DOHH2 (cell line): Measurements from ENCODE around the gene KLRC4.
"Not testable (repeated sequence)": the region's sequence is repeated elsewhere in the genome, so short reads cannot be mapped to it uniquely, and the experiment has no call there.

ENCODE experiments used
- H3F3A ChIP-seq: fragments of 200-600 bp; sonication (generic), shearing (Covaris generic); 2 replicates; pipeline ENCODE4 v1.6.0; 2016; ENCODE audit warnings: antibody characterized with exemption, mild to moderate bottlenecking; ENCODE audit not compliant: control insufficient read depth, insufficient read depth
- H3K27ac ChIP-seq: fragments of 200-600 bp; sonication (generic); 2 replicates; pipeline ENCODE4 v1.5.1; 2014; ENCODE audit warnings: low read depth, mild to moderate bottlenecking, low read length, moderate library complexity
- H3K27me3 ChIP-seq: fragments of 200-600 bp; sonication (generic); 2 replicates; pipeline ENCODE4 v1.6.1; 2014; ENCODE audit warnings: mild to moderate bottlenecking, low read length, mixed read lengths; ENCODE audit not compliant: control insufficient read depth
- H3K36me3 ChIP-seq: fragments of 200-600 bp; sonication (generic); 2 replicates; pipeline ENCODE4 v1.6.1; 2014; ENCODE audit warnings: mild to moderate bottlenecking, low read length, moderate library complexity, mixed read lengths; ENCODE audit not compliant: control insufficient read depth
- H3K4me1 ChIP-seq: fragments of 200-600 bp; sonication (generic); 2 replicates; pipeline ENCODE4 v1.6.1; 2014; ENCODE audit warnings: mild to moderate bottlenecking, low read length, mixed read lengths; ENCODE audit not compliant: control insufficient read depth
- H3K4me2 ChIP-seq: fragments of 200-600 bp; sonication (generic); 2 replicates; pipeline ENCODE4 v1.6.0; 2014; ENCODE audit warnings: mild to moderate bottlenecking, low read length, moderate library complexity
- H3K4me3 ChIP-seq: fragments of 200-600 bp; sonication (generic); 2 replicates; pipeline ENCODE4 v1.5.1; 2014; ENCODE audit warnings: mild to moderate bottlenecking, low read length, mixed read lengths
- H3K79me2 ChIP-seq: fragments of 200-600 bp; sonication (generic); 2 replicates; pipeline ENCODE4 v1.6.1; 2014; ENCODE audit warnings: mild to moderate bottlenecking, low read length, mixed read lengths; ENCODE audit not compliant: control insufficient read depth
- H3K9me2 ChIP-seq: fragments of 200-600 bp; sonication (generic); replicated peaks from 2 replicates; pipeline ENCODE4 v1.6.1; 2014; ENCODE audit warnings: mild to moderate bottlenecking, low read length, mixed read lengths; ENCODE audit not compliant: control insufficient read depth
- H3K9me3 ChIP-seq: fragments of 200-600 bp; sonication (generic); 2 replicates; pipeline ENCODE4 v1.6.1; 2014; ENCODE audit warnings: antibody characterized with exemption, low read length, mixed read lengths; ENCODE audit not compliant: control insufficient read depth, insufficient read depth
- H4K20me1 ChIP-seq: fragments of 200-600 bp; sonication (generic); 2 replicates; pipeline ENCODE4 v1.6.0; 2014; ENCODE audit warnings: low read depth, mild to moderate bottlenecking, antibody characterized with exemption, low read length, moderate library complexity; ENCODE audit not compliant: control insufficient read depth, insufficient read depth
- EZH2phosphoT487 ChIP-seq: fragments of 200-600 bp; sonication (generic); IDR thresholded peaks from 2 replicates; pipeline ENCODE4 v1.6.1; 2017; ENCODE audit warnings: borderline replicate concordance, mild to moderate bottlenecking, antibody characterized with exemption, low read length, moderate library complexity, mixed read lengths
- TF ChIP-seq, protein P1 (sequence below): fragments of 200-600 bp; sonication (generic); IDR thresholded peaks from one replicate; pipeline ENCODE4 v1.5.1; 2014; ENCODE audit warnings: antibody characterized with exemption, mild to moderate bottlenecking, low read depth, low read length; ENCODE audit not compliant: poor library complexity, severe bottlenecking

The KLRC4 gene

GRCh38 chr12:10455766-10456165, 46.2 kb upstream of the KLRC4 start:
- H3K36me3 ChIP-seq = no peaks in the 10 kb centered on the region
- no peak overlapping the region for H3K4me2 ChIP-seq
- TF ChIP-seq, protein P1, sequence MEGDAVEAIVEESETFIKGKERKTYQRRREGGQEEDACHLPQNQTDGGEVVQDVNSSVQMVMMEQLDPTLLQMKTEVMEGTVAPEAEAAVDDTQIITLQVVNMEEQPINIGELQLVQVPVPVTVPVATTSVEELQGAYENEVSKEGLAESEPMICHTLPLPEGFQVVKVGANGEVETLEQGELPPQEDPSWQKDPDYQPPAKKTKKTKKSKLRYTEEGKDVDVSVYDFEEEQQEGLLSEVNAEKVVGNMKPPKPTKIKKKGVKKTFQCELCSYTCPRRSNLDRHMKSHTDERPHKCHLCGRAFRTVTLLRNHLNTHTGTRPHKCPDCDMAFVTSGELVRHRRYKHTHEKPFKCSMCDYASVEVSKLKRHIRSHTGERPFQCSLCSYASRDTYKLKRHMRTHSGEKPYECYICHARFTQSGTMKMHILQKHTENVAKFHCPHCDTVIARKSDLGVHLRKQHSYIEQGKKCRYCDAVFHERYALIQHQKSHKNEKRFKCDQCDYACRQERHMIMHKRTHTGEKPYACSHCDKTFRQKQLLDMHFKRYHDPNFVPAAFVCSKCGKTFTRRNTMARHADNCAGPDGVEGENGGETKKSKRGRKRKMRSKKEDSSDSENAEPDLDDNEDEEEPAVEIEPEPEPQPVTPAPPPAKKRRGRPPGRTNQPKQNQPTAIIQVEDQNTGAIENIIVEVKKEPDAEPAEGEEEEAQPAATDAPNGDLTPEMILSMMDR = no peak
- TF ChIP-seq EZH2phosphoT487 = no peak
- H3K27me3 ChIP-seq = no peaks in the 10 kb centered on the region
- no peaks in the 10 kb centered on the region; the same call in 1 of the 2 replicates for H3K9me2 ChIP-seq
- no peaks in the 10 kb centered on the region for H3F3A ChIP-seq
- no peak overlapping the region for H3K4me3 ChIP-seq
- no peaks in the 10 kb centered on the region for H3K79me2 ChIP-seq
- no peak overlapping the region for H3K27ac ChIP-seq
- H3K9me3 ChIP-seq = peaks cover 10% of the 10 kb centered on the region; the same call in 1 of the 2 replicates
- H4K20me1 ChIP-seq = no peaks in the 10 kb centered on the region
- peaks cover 7% of the 10 kb centered on the region for H3K4me1 ChIP-seq

DNA sequence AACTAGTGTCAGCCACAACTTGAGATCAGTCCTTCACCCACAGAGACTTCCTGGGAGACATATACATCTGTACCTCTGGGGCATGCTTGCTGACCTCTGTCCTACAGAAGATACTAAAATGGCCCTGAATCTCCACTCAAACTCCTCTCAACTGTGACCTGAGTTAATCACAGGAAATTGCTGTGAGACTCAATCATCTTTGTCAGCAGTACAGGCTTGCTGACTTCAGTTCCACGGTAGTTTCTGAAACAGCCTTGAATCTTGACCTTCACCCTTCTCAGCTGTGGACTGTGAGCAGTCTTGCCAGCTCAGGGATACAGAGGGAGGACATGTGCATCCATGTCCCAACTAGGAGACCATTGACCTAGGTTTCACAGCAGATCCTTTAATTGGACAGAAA, 45.0 kb upstream of the KLRC4 start:
- Histone ChIP-seq H3K4me1 (peaks cover 7% of the 10 kb centered on the region), H3K27ac (no peak overlapping the region), H3K36me3 (no peaks in the 10 kb centered on the region), H3K4me3 (no peak overlapping the region), H3K4me2 (no peak overlapping the region), H3K9me2 (no peaks in the 10 kb centered on the region; the same call in 1 of the 2 replicates), H3K9me3 (peaks cover 10% of the 10 kb centered on the region; the same call in 1 of the 2 replicates), H3K27me3 (no peaks in the 10 kb centered on the region), H3F3A (no peaks in the 10 kb centered on the region), H3K79me2 (no peaks in the 10 kb centered on the region), H4K20me1 (no peaks in the 10 kb centered on the region)
- TF ChIP-seq, protein P1 = no peak
- no peak for TF ChIP-seq EZH2phosphoT487

GRCh38 chr12:10453156-10453555, 43.6 kb upstream of the KLRC4 start, which contains the start of gene KLRC1:
Gene KLRC1 (minus strand): TSS chr12:10453377. CDS start chr12:10451156, 2,221 bp downstream.
- Histone ChIP-seq H3K4me2 (no peak within 1 kb of the TSS), H3K4me3 (no peak within 1 kb of the TSS), H3F3A (no peaks in the 10 kb centered on the region), H3K9me3 (peaks cover 10% of the 10 kb centered on the region; the same call in 1 of the 2 replicates), H3K36me3 (no peaks in the 10 kb centered on the region), H3K9me2 (no peaks in the 10 kb centered on the region; the same call in 1 of the 2 replicates), H3K79me2 (no peaks in the 10 kb centered on the region), H4K20me1 (no peaks in the 10 kb centered on the region), H3K27ac (no peak within 1 kb of the TSS), H3K27me3 (no peaks in the 10 kb centered on the region), H3K4me1 (peaks cover 7% of the 10 kb centered on the region)
- TF ChIP-seq, protein P1 = no peak
- TF ChIP-seq EZH2phosphoT487 = no peak

DNA sequence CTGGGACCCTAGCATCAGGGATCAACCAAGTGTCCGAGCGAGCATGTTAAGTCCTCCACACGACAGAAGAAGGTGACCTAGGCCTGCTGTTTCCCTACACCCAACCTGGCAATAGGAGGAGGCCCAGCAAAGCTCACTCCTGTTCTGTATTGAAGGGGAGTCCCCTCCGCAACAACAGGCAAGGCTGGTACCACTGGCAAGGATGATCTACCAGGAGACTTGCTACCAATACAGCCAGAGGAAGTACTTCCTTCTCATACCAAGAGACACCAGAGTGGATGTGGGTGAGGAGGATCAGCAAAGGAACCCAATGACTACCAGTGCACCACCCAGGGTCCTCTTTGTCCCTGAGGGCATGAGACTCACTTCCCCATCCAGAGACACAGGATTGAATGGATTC, 38.7 kb upstream of the KLRC4 start:
- Histone ChIP-seq H3K4me2 (no peak overlapping the region), H3K27ac (no peak overlapping the region), H3K36me3 (no peaks in the 10 kb centered on the region), H3K4me1 (no peaks in the 10 kb centered on the region), H3F3A (no peaks in the 10 kb centered on the region), H3K79me2 (no peaks in the 10 kb centered on the region), H3K4me3 (no peak overlapping the region), H3K27me3 (no peaks in the 10 kb centered on the region), H3K9me3 (no peaks in the 10 kb centered on the region), H3K9me2 (no peaks in the 10 kb centered on the region; the same call in 1 of the 2 replicates), H4K20me1 (no peaks in the 10 kb centered on the region)
- TF ChIP-seq, protein P1 = no peak
- no peak for TF ChIP-seq EZH2phosphoT487

GRCh38 chr12:10446052-10446451, 36.5 kb upstream of the KLRC4 start:
- H3K4me3 ChIP-seq, H3K36me3 ChIP-seq, H4K20me1 ChIP-seq, H3K9me2 ChIP-seq, H3K27me3 ChIP-seq, H3K9me3 ChIP-seq, H3F3A ChIP-seq, H3K27ac ChIP-seq, H3K4me1 ChIP-seq, H3K4me2 ChIP-seq, H3K79me2 ChIP-seq: not testable (repeated sequence)
